Ammon's horn (tissue), 1 donor: ENCODE measurements around the gene SLC66A3.

Experiments used
- DNase-seq: peaks from one replicate; pipeline ENCODE4 v3.0.0-alpha.2; 2016; ENCODE audit warnings: low spot score

SLC66A3 gene

DNA sequence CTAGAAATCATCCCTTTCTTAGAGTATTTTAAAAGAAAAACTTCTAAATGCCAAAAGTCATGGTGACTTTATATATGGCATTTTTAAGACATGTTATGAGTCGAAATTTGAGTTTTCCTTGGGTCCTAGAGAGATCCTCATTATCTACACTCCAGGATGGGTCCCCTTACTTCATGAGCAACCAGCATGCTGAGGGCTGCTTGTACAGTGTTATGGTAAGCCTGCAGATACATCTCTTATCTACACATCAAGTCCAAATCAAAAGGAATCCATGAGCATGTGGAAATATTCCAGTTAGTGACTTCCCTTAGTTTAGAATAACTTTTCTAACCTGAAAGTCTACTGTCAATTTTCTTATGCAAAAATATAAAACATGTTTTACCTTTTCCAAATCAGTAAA lies 58.7 kb downstream of the SLC66A3 start:
- no peak for DNase-seq

DNA sequence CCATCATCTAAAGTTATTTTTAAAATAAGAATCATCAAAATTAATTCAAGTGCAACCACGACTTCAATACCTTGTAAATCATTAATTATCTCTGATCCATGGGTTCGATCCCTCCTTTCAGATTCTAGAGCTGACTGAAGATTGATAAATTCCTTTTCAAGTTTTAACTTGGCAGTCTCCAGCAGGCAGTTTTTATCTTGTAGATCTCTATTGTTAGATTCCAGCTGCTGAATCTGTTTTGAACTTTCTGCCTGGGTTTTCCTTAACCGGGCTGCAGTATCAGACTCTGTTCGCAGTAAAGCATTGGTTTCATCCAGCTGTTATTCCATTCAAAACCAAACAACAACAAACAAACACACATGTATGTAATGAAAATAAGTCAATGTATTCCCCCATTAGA lies 59.5 kb downstream of the SLC66A3 start:
- no peak for DNase-seq

DNA sequence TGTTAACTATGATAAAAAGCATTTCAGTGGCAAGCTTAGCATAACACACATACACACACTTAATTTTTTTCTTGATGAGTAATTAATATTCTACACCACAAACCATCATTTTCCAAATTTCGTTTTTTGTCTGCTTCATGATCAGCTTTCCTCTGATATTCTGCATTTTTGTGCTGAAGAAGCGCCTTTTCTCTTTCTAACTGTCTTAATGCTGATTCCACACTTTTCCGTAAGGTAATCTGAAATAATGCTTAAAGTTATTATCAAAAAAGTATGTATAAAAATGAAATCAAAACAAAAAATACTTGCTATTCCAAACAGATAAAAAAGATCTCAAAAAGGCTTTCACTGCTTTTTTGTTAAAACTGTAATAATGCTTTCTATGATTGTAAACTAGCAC lies 60.1 kb downstream of the SLC66A3 start:
- DNase-seq, result no peak

DNA sequence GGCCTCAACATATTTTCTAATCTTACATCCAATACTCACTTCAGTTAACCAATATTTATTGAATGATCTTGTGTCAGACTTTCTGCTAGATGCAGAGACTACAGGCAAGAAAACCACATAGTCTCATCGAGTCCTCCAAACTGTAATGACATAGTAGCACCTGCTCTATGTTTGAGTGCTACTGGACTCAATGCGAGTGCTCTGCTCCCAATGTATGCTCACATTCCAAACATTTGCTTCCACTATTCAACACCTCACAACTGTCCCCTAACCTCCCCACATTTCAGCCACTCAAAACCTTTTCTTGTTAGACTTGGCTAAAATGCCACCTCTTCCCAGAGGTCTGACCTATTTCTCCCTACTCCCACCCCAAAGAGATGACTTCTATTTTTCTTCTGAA lies 65.2 kb downstream of the SLC66A3 start:
- DNase-seq, result no peak

DNA sequence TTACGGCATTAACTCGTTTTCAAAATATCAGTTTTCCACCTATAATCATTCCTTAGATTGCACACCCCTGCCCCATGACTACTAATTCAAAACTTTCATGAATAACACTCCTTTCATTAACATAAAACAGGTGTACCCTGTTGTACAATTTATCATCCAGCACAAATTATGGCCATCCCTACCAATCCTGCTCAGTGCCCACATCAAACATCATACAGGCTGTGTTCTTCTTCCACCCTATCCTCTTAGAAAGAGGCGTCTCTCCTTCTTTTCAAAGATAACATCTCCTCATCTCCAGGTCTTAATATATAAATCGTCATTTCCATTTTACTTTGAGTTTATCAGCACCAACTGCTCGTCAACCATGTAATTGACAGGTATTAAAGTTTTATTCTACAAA lies 67.6 kb downstream of the SLC66A3 start:
- no peak for DNase-seq

DNA sequence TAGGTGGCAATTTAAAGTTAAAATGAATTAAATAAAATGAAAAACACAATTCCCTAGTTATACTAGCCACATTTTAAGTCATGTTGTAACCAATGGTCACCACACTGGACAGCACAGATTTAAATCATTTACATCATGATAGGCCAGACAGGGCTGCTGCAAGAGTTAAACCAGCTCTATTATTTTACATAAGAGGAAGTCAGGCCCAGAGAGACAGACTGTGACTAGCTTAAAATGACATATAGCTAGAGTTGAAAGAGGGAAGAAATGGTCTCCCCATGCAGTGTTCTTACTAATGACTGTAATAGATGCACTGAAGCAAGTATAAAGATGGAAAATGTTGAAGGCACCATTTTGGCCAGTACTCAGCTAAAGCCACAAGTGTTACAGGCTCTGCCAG lies 69.6 kb downstream of the SLC66A3 start:
- no peak for DNase-seq

DNA sequence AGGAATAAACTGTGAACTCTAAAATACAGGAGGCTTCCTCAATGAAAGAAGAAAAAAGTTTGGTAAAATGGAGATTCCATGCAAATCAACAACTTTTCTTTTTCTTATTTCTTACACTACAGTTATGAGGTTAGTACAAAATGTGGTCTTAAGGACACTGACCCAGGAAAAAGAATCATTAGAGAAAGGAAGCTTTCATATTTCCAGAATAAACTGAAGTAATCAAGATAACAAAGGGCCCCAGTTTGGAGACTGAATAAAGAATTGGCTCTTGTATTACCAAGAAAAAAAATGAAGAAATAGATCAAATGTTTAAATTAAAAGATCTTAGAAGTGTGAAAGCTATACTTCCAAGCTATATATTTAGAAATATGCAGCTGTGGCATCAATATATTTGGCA lies 72.3 kb downstream of the SLC66A3 start:
- no peak for DNase-seq
